Hippocampal formation (tissue), 2 donors: Measurements from ENCODE around the gene PCDHB7.
"Not testable (repeated sequence)": the region's sequence is repeated elsewhere in the genome, so short reads cannot be mapped to it uniquely, and the experiment has no call there.

ENCODE experiments used
- DNase-seq, 2 donors: peaks; one replicate each; lab custom pipeline; 2025; lab: John Stamatoyannopoulos, UW

Gene PCDHB7

GRCh38 chr5:141224844-141225243 is 52.4 kb downstream of the PCDHB7 start:
- not testable (repeated sequence) for DNase-seq

GRCh38 chr5:141225421-141225820 is 53.0 kb downstream of the PCDHB7 start:
- DNase-seq, result not testable (repeated sequence)
